ENCODE measurements around the gene GREM2.

Gene GREM2

DNA sequence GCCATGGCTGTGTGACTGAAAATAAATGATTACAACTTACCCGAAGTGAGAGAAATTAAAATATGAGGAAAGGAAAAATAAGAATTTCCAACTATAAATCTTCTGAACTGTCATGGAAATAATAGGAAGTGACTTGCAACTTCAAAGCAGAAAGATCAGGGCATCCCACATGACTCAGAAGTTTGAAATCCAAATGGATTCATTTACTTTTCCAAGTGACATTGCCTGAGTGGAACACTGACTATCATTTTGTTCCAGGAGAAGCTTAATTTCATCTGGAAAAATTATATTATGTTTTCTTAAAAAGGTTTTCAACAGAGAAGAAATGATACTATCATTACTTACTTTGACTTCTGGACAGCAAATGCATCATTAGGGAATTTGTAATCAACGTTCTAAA is 110.8 kb downstream of the GREM2 start:
- no peak for DNase-seq (ENCODE audit: low read depth in 1 of 2, low spot score in 1 of 2)

DNA sequence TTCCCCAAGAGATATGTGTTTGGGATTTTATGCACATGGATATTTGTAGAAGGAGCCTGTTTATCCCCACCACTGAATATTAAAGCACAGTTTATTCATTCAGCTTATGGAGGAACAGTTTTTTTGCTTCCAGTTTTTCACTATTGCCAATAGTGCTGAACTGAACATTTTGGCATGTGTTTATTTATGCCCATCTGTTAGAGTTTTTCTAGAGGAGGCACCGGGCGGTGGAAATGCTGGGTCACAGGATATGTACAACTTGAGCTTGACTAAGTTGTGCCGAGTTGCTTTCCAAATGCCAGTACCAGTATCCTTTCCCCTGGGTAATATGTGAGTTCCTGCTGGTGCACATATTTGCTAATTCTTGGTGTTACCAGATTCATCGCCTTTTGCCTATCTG is 111.3 kb downstream of the GREM2 start:
- DNase-seq (ENCODE audit: low read depth in 1 of 2, low spot score in 1 of 2): no peak

- no peak for DNase-seq (ENCODE audit: low read depth in 1 of 2, low spot score in 1 of 2)
Measured at GRCh38 chr1:240499012-240499411, 112.9 kb downstream of the GREM2 start.

DNA sequence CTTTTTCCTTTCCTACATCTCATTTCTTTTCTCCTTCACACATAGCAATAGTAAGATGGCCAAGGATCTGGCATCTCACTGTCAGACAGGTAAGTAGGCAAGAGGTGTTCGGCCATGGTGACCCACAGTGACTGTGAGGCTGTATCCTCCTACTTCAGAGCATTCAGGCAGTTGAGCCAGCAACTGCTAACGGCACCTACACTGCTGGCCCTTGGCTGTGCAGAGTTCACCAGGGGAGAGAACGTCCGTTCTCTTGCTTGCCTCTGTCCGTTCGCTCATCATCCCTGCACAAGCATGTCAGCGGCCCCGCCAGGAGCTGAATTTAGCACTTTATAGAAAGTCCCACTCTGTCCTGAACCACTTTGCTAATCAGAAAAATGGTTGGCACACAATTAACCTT is 113.6 kb downstream of the GREM2 start:
- no peak for DNase-seq (ENCODE audit: low read depth in 1 of 2, low spot score in 1 of 2)

- no peak for DNase-seq (ENCODE audit: low read depth in 1 of 2, low spot score in 1 of 2)
Measured at GRCh38 chr1:240497908-240498307, 114.0 kb downstream of the GREM2 start.

DNA sequence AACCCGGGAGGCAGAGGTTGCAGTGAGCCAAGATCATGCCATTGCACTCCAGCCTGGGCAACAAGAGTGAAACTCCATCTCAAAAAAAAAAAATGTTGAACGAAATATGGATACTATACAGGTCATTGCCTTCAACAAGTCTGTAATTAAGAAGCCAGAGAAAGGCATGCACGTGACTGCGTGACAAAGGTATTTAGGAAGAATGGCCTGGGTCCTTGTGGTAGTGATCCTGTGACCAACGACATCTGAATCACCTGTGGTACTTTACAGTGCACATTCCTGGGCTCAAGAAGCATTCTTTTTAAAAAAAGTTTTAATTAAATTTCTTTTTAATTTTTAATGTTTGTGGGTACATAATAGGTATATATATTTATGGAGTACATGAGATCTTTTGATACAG is 115.0 kb downstream of the GREM2 start:
- DNase-seq (ENCODE audit: low read depth in 1 of 2, low spot score in 1 of 2): no peak

DNA sequence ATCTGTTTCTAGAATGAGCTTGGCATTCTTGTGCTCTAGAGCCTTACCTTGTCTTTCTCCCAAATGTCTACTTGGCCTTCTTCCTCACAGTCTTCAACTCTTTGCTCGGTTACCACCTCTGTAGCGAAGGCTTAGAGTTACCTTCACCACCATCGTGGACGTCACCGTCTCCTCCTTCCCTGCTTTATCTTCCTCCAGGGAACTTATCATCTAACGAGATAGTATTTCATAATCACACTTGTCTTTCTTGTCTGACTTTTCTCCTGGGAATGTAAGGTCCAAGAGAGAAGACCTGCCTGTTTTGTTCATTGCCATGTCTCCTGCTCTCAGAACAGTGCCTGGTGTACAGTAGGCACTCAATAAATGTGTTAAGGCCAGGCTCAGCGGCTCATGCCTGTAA is 115.6 kb downstream of the GREM2 start:
- DNase-seq (ENCODE audit: low read depth in 1 of 2, low spot score in 1 of 2): no peak

DNA sequence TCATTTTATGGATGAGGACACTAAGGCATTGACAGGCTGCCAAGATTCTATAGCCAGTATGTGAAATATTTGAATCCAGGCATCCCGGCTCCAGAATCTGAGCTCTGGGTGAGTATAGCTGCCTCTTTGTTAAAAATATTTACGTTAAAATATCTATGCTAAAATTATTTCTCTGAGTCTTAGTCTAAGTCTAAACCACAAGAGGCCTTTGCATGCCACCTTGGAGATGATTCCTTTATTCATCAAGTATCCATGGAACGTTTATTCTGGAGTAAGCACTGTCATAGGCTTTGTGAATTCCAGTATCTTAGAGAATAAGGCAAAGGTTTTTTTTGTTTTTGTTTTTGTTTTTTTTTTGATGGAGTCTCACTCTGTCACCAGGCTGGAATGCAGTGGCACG is 116.4 kb downstream of the GREM2 start:
- DNase-seq (ENCODE audit: low read depth in 1 of 2, low spot score in 1 of 2): no peak

- DNase-seq (ENCODE audit: low read depth in 1 of 2, low spot score in 1 of 2): peak in 1 of 2 donors; percentile 1
Measured at GRCh38 chr1:240492832-240493440, 119.0 kb downstream of the GREM2 start.

- DNase-seq (ENCODE audit: low read depth in 1 of 2, low spot score in 1 of 2): no peak
Measured at GRCh38 chr1:240491796-240492195, 120.2 kb downstream of the GREM2 start.

- DNase-seq (ENCODE audit: low read depth in 1 of 2, low spot score in 1 of 2): no peak
Measured at GRCh38 chr1:240491156-240491555, 120.8 kb downstream of the GREM2 start.

GRCh38 chr1:240487493-240487892 is 124.5 kb downstream of the GREM2 start:
- DNase-seq (ENCODE audit: low read depth in 1 of 2, low spot score in 1 of 2): no peak

GRCh38 chr1:240486611-240487010 is 125.3 kb downstream of the GREM2 start:
- DNase-seq (ENCODE audit: low read depth in 1 of 2, low spot score in 1 of 2): no peak

- DNase-seq (ENCODE audit: low read depth in 1 of 2, low spot score in 1 of 2): no peak
Measured at GRCh38 chr1:240484804-240485443, 127.0 kb downstream of the GREM2 start.

DNA sequence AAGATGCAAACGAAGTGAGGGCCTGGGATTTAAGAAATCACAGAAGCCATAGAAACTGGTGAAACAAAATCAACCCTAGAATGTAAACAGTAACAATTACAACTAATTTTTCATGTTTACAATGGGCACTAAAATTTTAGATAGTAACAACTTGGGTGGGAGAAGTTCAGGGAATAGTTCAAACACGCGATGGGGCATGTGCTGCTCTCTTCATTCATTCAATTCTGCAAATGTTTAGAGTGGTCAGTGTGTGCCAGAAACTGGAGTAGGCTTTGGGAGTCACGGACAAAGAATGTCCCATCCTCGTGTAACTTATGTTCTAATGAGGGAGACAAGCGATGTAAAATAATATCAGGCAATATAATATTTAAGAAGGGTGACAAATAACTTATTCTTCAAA is 133.4 kb downstream of the GREM2 start:
- DNase-seq (ENCODE audit: low read depth in 1 of 2, low spot score in 1 of 2): no peak

- no peak for DNase-seq (ENCODE audit: low read depth in 1 of 2, low spot score in 1 of 2)
Measured at GRCh38 chr1:240475832-240476231, 136.1 kb downstream of the GREM2 start.

- no peak for DNase-seq (ENCODE audit: low read depth in 1 of 2, low spot score in 1 of 2)
Measured at GRCh38 chr1:240474133-240474614, 137.8 kb downstream of the GREM2 start.

GRCh38 chr1:240468656-240469055 is 143.3 kb downstream of the GREM2 start:
- no peak for DNase-seq (ENCODE audit: low read depth in 1 of 2, low spot score in 1 of 2)

- DNase-seq (ENCODE audit: low read depth in 1 of 2, low spot score in 1 of 2): no peak
Measured at GRCh38 chr1:240467895-240468294, 144.1 kb downstream of the GREM2 start.

GRCh38 chr1:240466509-240466908 is 145.4 kb downstream of the GREM2 start:
- DNase-seq (ENCODE audit: low read depth in 1 of 2, low spot score in 1 of 2): no peak

DNA sequence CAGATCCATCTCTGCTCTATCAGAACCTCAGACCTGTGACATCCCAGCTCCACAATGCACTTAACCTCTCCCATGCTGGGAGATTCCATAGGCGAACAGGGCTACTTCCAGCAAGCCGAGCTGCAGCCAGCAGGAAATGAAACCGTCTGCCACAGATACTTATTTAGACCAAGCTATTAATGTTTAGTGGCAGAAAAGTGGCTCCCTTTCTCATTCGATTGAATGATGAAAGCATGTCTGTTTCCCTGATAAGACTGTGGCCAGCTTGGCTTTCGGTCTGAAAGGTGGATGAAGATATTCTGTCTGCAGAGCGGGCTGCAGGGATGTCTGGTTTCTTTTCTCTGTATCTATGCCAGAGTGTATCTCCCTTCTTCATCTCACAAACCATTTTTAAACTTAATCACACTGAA is 146.4 kb downstream of the GREM2 start:
- DNase-seq (ENCODE audit: low read depth in 1 of 2, low spot score in 1 of 2): no peak

DNA sequence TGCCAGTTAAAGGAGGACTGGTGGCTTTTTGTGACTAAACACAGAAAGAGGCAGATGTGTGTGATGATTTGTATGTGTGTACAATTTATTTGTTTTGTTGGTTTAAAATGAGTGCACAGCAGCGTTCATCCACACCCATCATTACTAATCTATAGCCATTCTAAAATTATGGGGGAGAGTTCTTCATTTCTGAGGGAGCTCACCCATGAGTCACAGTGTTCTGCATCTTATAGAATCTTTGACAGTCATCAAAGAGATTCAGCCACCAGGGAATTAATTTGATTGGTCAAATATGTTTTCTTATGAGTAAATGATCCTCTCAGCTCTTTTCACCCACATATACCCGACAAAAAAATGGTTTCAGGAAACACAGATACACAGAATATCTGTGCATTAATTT is 147.9 kb downstream of the GREM2 start:
- DNase-seq (ENCODE audit: low read depth in 1 of 2, low spot score in 1 of 2): no peak

DNA sequence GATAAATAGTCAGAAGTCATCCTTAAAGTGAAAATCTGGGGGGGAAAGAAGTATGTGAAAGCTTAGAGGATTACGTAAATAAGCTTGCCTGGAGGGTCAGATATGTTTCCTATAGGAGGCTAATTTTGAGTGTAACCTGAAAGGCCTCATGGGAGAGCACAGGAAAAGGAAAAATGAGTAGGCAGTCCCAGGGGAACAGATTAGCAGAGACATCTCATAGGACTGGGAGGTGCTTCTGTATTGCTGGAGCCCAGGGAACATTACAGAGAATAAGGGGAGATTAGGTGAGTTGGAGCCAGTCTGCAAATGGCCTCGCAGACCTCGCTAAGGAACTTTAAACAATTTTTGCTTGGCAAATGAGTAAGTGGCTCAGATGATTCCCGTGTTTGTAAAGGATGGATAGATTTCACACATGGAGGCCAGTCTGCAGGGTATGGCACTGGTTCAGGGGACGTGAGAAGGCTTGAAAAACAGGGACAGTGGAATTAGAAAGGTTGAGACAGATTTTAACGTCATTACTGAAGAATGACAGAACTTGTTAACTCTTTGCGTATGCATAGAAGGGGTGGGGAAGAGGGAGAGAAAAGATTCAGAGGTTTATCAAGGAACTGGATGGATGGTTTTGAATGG is 149.1 kb downstream of the GREM2 start:
- DNase-seq (ENCODE audit: low read depth in 1 of 2, low spot score in 1 of 2): no peak

Data from activated T-helper 1 cell treated with anti-CD3 and anti-CD28 coated beads, Interleukin-2, amount 50 U/mL, for 16 hours (primary cell).